ENCODE data around the gene SULF2.
"Not testable (repeated sequence)": the region's sequence is repeated elsewhere in the genome, so short reads cannot be mapped to it uniquely, and the experiment has no call there.

Gene SULF2

DNA sequence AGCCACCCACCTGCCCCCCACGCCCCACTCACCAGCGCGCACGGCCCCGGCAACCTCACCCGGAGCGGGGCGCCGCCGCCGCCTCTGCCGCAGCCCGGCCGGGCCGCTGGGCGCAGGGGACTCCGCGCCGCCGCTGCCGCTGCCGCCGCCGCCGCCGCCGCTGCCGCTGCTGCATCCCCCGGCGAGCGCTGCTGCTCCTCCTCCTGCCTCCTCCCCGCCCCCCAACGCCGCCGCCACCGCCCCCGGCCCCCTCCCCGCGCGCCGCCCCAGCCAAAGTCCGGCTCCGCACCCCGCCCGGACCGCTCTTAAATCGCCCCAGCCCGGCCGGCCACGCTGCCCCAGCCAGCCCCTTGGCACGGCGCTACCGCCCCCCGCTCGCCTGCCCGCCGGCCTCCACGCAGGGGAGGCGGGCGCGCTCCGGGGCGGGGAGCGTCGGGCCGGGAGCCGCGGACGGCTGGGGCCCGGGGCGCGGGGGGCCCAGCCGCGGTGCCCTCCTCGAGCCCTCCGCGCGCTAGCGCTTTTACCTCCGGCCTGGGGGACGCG is at the start of gene SULF2:
TSS of gene SULF2 (minus strand) at position 171 of the 543 bp plus-strand sequence. CDS start 28,118 bp downstream, outside the sequence.
- DNase-seq (ENCODE audit: low read depth in 2 of 3, low spot score in 1 of 3), result no peak

- not testable (repeated sequence) for DNase-seq (ENCODE audit: low read depth in 2 of 3, low spot score in 1 of 3)
These were observed 46.4 kb upstream of the SULF2 start for GRCh38 chr20:47831675-47832074.

DNA sequence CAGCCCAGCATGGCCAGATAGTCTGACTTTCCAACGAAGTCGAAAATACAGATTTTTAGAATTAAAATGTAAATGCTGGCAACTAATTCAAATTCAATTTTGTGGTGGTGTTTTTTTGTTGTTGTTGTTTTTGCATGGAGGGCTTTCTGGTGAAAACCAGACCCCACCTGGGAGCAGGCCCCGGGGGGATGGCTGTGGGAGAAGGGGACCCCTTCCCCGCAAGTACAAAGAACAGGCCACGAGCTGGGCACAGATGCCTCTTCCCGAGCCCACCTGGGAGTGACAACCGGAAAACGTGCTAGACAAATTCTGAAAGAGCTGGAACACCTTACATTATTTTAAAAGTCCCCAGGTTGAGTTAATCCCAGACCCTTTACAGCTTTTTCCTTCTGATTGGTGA is 41.4 kb upstream of the SULF2 start:
- DNase-seq (ENCODE audit: low read depth in 2 of 3, low spot score in 1 of 3), result not testable (repeated sequence)

- not testable (repeated sequence) for DNase-seq (ENCODE audit: low read depth in 2 of 3, low spot score in 1 of 3)
These were observed 40.7 kb upstream of the SULF2 start for GRCh38 chr20:47826006-47826405.

- no peak for DNase-seq (ENCODE audit: low read depth in 2 of 3, low spot score in 1 of 3)
These were observed 39.9 kb upstream of the SULF2 start for GRCh38 chr20:47825011-47825762.

DNA sequence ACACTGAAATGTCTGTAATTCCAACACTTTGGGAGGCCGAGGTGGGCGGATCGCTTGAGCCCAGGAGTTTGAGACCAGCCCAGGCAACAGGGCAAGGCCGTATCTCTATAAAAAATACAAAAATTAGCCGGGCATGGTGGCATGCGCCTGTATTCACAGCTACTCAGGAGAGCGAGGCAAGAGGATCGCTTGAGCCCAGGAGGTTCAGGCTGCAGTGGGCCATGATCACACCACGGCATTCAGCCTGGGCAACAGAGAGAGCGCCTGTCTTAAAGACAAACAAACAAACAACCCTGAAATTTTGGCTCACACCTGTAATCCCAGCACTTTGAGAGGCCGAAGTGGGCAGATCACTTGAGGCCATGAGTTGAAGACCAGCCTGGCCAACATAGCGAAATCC is 38.7 kb upstream of the SULF2 start:
- not testable (repeated sequence) for DNase-seq (ENCODE audit: low read depth in 2 of 3, low spot score in 1 of 3)

GRCh38 chr20:47821481-47822100 is 36.3 kb upstream of the SULF2 start:
- DNase-seq (ENCODE audit: low read depth in 2 of 3, low spot score in 1 of 3), result no peak

DNA sequence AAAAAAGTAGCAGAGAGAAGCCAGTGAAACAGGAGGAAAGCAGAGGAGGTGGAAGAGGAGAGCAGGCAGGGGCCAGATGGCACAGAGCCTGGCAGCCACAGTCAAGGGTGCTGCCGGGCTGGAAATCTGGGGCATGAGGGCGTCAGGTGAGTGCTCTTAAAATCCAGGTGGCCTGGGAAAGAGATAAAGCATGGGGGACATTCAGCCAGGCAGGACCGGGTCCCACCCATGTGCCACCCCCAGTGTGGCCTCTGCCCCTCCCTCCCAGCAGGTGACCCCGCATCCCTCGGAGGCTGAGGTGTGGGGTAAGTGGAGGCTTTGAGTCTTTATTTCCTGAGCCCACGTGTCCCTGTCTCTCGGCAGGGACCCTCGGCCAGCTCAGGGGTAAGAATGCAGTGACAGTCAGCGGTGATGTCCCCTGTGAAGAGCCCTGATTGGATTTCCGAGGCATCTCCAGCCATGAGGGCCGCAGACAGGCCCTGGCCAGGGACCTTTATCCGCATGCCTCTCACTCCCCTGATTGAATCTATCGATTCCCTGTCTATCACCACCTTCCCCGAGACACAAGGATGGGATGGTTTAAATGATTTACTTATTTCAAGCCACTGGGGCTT is 33.8 kb upstream of the SULF2 start:
- no peak for DNase-seq (ENCODE audit: low read depth in 2 of 3, low spot score in 1 of 3)

DNA sequence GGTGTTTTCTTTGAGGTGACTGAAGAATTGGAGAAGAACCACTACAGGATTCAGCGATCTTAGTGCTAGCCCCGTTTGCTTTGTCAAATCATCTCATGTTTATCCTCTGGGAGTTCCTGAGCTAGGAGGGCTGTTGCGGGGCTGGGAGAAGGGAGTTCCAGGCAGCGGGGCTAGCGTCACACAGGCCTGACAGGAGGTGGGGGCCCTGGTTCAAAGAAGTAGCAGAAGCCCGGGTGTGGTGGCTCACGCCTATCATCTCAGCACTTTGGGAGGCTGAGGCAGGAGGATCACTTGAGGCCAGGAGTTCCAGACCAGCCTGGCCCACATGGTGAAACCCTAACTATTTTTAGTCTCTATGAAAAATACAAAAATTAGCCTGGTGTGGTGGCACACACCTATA is 33.2 kb upstream of the SULF2 start:
- DNase-seq (ENCODE audit: low read depth in 2 of 3, low spot score in 1 of 3), result no peak

GRCh38 chr20:47818016-47818415 is 32.7 kb upstream of the SULF2 start:
- DNase-seq (ENCODE audit: low read depth in 2 of 3, low spot score in 1 of 3), result no peak

- no peak for DNase-seq (ENCODE audit: low read depth in 2 of 3, low spot score in 1 of 3)
These were observed 32.3 kb upstream of the SULF2 start for GRCh38 chr20:47817573-47817972.

DNA sequence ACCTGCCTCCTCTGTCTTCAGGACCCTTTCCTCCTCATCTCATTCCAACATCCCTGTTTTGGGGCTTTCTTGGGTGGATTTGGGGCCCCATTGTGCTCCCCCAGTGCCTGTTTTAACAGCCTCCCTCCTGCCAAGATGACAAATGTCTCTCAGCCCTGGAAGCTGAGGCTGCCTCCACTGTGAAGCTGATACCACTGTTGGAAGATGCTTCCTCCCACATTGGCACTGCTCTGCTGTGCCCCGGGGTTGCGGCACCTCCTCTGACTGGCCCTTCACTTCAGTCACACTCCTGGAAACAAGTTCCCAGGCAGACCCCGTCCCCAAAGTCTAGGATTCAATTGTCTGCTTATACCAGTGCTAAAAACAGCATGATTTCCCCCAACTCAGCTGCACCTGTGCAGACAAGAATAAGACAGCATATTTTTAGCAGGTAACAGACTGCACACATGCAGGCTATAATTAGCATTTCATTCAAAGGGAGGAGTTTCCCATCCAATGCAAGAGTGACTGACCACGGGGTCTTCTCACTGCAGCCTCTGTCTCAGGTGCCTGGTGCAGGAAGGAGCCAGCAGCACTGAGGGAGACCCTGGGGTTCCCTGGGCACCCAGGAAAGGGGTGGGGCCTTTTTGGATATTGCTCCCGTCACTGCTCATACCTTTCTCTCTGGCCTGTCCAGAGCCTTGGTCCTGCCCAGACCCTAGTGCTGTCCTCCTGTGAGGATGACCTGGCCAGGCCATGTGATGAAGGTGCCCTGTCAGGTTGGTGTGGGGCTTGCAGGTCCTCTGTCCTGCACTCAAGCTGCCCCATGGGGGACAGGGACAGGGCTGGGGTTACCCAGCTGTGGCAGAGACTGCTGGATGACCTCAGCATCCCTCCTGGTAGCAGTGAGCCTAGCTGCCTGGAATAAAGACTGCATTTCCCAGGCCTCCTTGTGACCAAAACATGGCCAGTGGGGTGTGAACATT is 31.5 kb upstream of the SULF2 start:
- no peak for DNase-seq (ENCODE audit: low read depth in 2 of 3, low spot score in 1 of 3)

DNA sequence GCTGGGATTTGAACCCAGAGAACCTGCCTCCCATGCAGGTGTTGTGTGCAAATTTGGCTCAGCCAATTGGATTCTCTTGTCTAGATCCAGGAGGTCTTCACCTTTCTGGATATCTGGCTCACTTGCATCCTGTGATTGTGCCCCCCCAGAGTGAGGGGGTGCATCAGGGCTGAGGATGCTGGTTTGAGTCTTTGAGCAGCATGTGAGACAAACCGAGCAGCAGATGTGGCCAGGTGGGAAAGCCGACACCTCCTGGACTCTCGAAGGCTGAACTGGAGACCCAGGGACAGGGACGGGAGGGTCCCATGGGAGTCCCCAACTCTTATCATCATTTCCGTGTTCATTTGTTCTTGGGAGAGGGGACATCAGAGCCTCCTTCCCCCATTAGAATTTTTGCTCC is 30.6 kb upstream of the SULF2 start:
- no peak for DNase-seq (ENCODE audit: low read depth in 2 of 3, low spot score in 1 of 3)

- DNase-seq (ENCODE audit: low read depth in 2 of 3, low spot score in 1 of 3), result no peak
These were observed 30.1 kb upstream of the SULF2 start for GRCh38 chr20:47815416-47815806.

- no peak for DNase-seq (ENCODE audit: low read depth in 2 of 3, low spot score in 1 of 3)
These were observed 29.5 kb upstream of the SULF2 start for GRCh38 chr20:47814632-47815415.

GRCh38 chr20:47810721-47811347 is 25.6 kb upstream of the SULF2 start:
- no peak for DNase-seq (ENCODE audit: low read depth in 2 of 3, low spot score in 1 of 3)

DNA sequence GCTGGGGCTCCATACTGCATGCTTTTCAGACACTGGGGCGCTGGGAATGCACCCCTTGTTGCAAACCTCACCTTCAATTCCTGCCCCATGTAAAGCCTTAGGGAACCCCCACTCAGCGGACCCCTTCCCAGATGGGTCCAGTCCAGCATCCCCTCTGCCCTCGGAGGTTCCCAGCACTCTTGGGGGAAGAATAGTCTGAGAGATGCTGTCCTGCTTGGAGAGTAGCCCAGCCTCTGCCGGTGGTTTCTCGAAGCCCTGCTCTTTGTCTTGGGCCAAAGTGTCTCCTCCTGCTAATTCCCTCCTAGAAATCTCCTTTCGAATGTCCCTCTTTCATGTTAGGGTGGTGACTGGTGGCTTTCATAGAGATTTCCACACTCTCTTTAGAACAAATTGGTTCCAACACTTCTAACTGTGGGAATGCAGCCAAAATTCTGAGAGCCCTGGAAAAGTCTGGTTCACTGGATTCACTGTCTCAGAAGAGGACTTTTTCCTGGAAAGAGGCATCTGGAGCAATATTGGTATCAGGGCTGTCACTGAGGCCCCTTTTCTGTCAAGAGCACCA is 24.9 kb upstream of the SULF2 start:
- no peak for DNase-seq (ENCODE audit: low read depth in 2 of 3, low spot score in 1 of 3)

DNA sequence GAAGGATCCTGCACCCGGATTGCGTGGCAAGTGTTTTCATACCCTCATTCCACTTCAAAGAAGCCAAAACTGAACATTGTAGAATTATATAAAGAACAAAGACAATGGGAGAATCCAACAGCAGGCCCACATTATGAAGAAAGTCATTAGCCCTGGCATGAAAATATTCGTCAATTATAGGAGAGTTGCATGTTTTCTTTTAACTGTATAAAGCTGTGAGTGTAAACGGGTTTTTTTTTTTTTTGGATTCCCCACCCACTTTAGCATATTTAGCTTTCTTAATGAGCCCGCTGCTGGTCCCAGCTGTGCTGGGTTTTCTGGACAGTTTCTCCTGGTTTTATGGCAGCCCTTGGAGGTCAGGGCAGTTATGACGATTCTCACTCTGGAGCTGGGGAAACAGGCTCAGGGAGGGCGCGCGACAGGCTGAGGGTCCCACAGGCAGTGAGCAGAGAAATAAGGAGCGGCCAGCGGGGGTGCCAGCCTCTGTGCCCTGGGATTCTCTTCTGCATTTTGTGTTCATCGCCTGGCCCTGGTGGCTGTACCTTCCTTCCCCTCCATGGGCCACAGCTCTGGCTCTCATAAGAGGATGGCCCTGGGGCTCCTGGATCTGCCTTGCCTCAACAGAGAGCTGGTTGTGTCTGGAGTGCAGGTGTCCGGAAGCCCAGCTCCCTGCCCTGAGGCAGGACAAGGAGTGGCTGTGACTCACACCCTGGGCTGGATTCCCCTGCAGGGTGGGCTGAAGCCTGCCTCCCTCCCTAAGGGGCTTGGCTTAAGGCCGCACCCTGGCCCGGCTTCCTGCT is 24.1 kb upstream of the SULF2 start:
- no peak for DNase-seq (ENCODE audit: low read depth in 2 of 3, low spot score in 1 of 3)

GRCh38 chr20:47805951-47806350 is 20.7 kb upstream of the SULF2 start:
- DNase-seq (ENCODE audit: low read depth in 2 of 3, low spot score in 1 of 3), result no peak

Measured in stimulated activated CD4-positive, alpha-beta T cell treated with anti-CD3 and anti-CD28 coated beads, Interleukin-12 subunit alpha, Interleukin-12 subunit beta, amount 100 ng/mL, for 48 hours (primary cell).